Stimulated activated naive CD8-positive, alpha-beta T cell treated with anti-CD3 and anti-CD28 coated beads, Interleukin-15, amount 100 ng/mL, for 72 hours (primary cell): ENCODE measurements around the gene GNG8.
A peak's percentile ranks its signal among the peaks of the same experiment; 100 is the strongest.

ENCODE experiments used
- ATAC-seq: fragments of 150-1000 bp; cut with Tn5 transposase; 2 replicates; pipeline ENCODE4 v1.10.0; 2021; ENCODE audit warnings: mild to moderate bottlenecking, moderate library complexity
- DNase-seq, 2 donors: peaks; one replicate each; pipeline ENCODE4 v3.0.0; 2021 to 2022
- H3K27ac Mint-ChIP-seq, 2 donors: one replicate each; pipeline ENCODE4 v1.8.0; 2022; ENCODE audit warnings: mild to moderate bottlenecking in 2 of 2, mixed read lengths in 2 of 2, moderate library complexity in 2 of 2
- H3K27me3 Mint-ChIP-seq: one replicate; pipeline ENCODE4 v1.8.0; 2022; ENCODE audit warnings: mixed read lengths
- H3K4me1 Mint-ChIP-seq: one replicate; pipeline ENCODE4 v1.8.0; 2022; ENCODE audit warnings: mild to moderate bottlenecking, mixed read lengths
- H3K4me3 Mint-ChIP-seq, 2 donors: one replicate each; pipeline ENCODE4 v1.8.0; 2022; ENCODE audit warnings: mild to moderate bottlenecking in 2 of 2, mixed read lengths in 2 of 2, moderate library complexity in 1 of 2
- H3K9me3 Mint-ChIP-seq, 2 donors: one replicate each; pipeline ENCODE4 v1.8.0; 2022; ENCODE audit warnings: mixed read lengths in 2 of 2

Gene GNG8

DNA sequence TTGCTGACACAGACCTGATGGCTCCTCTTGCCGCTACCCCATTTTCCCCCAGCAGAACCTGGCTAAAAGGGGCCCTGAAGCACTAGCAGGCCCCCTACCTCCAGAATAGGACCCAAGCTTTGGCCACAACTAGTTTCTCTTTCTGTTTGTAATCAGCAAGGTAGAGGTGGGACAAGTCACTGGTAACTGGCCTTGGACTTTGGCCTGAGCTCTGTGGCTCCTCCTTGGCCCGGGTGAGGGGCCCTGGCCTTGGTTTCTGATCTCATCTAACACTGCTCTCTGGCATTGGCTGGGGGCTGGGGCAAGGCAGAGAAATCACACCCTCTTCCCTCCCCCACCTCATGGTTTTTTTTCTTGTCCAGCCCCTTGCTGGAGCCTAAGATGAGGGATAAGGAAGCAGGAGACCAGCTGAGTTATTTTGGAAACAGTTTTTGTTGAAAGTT lies 32.8 kb downstream of the GNG8 start:
- H3K9me3 Mint-ChIP-seq, result peaks cover 9 to 12% of the 10 kb centered on the region in 2 donors
- peak overlapping the region; percentile 47 to 96 for H3K27ac Mint-ChIP-seq
- peaks cover 75% of the 10 kb centered on the region for H3K4me1 Mint-ChIP-seq
- H3K27me3 Mint-ChIP-seq, result no peaks in the 10 kb centered on the region
- no peak for ATAC-seq
- DNase-seq, result no peak
- peak overlapping the region; percentile 99 to 100 for H3K4me3 Mint-ChIP-seq

DNA sequence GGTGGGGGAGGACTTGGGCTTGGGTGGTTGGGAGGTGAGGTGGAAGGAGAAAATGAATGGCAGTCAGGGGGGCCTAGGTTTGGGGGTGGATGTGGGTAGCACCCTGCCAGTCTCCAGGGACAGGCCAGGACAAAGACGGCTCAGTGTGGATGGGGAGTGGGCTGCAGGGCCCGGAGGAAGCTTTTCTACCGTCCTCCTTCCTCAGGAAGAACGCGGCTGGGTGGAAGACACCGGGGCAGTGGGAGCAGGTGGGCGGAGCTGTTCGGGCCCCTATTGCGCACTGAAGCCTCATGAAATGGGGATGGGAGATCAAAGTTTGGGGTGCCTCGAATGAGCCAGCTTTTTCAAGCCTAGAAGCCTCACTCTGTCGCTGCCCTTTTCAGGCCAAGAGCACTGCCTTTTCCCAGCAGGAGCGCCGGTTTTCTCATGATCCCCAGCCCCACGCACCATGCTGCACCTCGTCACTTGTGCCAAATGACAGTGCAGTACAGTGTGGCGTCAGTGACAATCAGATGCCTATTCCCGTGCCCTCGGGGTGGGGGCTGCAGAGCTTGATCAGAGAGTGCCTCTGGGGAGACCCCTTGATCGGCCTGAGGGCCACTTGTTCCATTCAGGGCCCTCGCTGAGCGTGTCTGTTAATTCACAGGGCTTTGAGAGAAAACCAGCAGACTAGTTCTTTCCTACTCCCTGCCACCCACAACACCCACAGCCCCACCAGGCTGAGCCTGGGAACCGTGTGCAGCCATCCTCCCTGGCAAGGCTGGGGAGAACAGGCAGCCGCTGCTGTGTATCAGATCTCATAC lies 33.4 kb downstream of the GNG8 start:
- Mint-ChIP-seq H3K27me3 (no peaks in the 10 kb centered on the region), H3K4me1 (peaks cover 69% of the 10 kb centered on the region), H3K9me3 (peaks cover 12 to 14% of the 10 kb centered on the region in 2 donors)

DNA sequence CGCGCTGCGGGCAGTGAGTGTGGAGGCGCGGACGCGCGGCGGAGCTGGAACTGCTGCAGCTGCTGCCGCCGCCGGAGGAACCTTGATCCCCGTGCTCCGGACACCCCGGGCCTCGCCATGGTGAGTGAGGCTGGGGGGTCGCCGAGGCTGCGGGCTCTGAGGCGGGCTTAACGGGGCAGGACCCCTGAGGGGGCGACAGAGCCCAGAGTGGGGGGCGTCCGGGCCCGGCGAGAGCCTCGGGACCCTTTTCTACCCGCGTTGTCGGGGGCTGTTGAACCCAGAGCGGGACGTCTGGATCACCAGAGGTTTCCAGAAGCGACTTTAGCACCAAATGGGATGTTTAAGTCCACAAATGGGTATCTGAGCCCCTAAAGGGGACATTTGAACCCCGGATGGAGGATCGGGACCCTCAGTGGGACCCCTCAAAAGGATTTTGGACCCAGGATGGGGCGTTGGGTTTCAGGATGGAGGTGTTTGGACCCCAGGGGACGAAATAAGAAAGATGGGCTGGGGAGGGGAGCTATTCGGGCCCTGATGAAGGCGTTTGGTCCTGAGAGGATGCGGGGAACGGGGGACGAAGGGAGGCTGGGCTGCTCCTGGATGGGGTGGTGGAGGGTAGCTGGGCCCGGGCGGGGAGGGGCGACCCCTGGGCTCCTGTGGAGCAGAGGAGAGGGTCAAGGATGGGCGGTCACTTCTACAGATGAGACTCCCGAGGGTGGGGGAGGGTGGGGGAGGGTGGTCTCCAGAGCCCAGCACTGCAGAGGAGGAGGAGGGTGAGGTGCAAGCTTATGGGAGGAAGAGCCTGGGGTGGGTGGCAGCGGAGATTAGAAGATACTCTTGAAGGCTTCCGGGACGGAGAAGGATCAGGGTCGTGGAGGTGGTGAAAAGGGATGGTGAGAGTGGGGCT lies 34.4 kb downstream of the GNG8 start, which contains the start of gene CALM3:
CALM3 (plus strand) TSS at position 13 of the 907 bp plus-strand sequence; CDS start at position 118, 105 bp downstream.
- DNase-seq (no peak), ATAC-seq (no peak)
- Mint-ChIP-seq H3K4me3 (peak within 1 kb of the TSS; percentile 99 to 100), H3K27ac (peak within 1 kb of the TSS; percentile 100), H3K9me3 (peaks cover 12 to 14% of the 10 kb centered on the region in 2 donors), H3K4me1 (peaks cover 64% of the 10 kb centered on the region), H3K27me3 (no peaks in the 10 kb centered on the region)

More for the DNA sequence above, 33.4 kb downstream of the GNG8 start:
- ATAC-seq (peak; percentile 41), DNase-seq (peak; percentile 44 to 57)
- Mint-ChIP-seq H3K27ac (peak overlapping the region; percentile 89 to 96), H3K4me3 (peak overlapping the region; percentile 99 to 100)

DNA sequence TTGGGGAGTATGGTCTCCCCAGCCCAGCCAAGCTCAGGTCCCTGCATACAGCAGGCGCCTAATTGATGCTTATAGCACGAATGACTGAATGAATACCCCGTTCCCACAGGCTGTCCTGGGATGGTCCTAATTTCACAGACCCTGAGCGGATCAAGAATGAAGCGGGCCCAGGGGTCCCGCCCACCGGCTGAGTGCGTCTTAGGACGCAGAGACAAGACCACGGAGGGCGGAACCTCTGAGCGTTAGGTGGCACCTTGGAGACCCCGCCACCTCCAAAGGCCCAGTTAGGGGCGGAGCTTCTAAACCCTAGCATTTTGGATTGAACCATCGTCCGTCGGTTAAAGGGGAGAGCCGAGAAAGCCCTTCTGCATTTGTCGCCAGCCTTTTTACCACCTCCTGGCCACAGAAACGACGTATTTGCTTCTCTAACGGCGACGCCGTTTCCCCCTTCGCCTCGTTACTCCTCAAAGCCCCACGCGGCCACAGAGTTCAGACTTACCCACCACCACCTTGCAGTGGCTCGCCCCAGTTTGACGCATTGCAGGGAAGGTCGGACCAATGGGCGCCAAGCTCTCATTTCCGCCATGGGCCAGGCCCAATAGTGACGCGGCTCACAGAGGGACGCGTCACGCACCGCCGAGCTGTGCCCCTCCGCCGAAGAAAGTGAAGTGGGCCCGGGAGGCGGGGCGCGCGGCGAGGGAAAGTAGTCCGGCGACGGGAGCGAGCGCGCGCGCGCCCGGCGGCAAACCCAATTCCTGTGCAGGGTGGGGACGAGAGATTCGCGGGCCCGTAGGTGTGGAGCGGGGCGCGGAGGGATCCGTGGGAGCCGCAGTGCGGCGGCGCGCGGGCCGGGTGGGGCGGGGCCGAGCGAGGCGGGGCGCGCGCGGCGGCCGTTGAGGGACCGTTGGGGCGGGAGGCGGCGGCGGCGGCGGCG lies 35.4 kb downstream of the GNG8 start:
- Mint-ChIP-seq H3K27me3 (no peaks in the 10 kb centered on the region), H3K27ac (peak overlapping the region; percentile 100)

DNA sequence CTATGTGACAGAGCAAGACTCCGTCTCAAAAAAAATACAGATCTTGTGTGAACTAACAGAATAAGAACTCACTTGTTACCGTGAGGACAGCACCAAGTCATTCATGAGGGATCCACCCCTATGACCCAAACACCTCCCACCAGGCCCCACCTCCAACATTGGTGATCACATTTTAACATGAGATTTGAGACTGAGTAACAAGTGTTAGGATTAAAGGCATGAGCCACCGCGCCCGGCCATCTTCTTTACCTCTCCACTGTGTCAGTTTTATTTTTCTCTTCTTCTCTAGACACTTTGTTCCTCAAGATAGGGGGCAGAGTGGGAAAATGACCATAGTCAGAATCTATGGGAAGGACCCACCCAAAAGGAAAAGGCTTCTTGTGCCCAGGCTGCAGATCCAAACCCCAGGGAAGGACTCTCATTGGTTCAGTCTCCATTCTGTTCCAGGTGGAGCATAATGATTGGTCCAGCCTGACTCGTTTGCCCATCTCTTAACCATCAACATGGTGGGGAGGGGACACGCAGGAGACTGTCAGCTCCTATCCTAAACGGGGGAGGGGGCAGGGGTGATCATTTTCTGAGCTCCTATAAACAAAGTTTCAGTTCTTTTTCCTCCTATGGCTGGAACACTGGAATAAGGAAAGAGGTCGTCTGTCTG lies 36.2 kb downstream of the GNG8 start:
- peak overlapping the region; percentile 100 for H3K27ac Mint-ChIP-seq
- peak overlapping the region; percentile 99 to 100 for H3K4me3 Mint-ChIP-seq
- peaks cover 46% of the 10 kb centered on the region for H3K4me1 Mint-ChIP-seq
- ATAC-seq (no peak), DNase-seq (no peak)
- H3K9me3 Mint-ChIP-seq, result peaks cover 12 to 14% of the 10 kb centered on the region in 2 donors
- H3K27me3 Mint-ChIP-seq, result no peaks in the 10 kb centered on the region

More for the DNA sequence above, 35.4 kb downstream of the GNG8 start:
- Mint-ChIP-seq H3K9me3 (peaks cover 12 to 14% of the 10 kb centered on the region in 2 donors), H3K4me3 (peak overlapping the region; percentile 99 to 100), H3K4me1 (peaks cover 54% of the 10 kb centered on the region)
- ATAC-seq, result peak; percentile 90
- DNase-seq, result peak; percentile 99

DNA sequence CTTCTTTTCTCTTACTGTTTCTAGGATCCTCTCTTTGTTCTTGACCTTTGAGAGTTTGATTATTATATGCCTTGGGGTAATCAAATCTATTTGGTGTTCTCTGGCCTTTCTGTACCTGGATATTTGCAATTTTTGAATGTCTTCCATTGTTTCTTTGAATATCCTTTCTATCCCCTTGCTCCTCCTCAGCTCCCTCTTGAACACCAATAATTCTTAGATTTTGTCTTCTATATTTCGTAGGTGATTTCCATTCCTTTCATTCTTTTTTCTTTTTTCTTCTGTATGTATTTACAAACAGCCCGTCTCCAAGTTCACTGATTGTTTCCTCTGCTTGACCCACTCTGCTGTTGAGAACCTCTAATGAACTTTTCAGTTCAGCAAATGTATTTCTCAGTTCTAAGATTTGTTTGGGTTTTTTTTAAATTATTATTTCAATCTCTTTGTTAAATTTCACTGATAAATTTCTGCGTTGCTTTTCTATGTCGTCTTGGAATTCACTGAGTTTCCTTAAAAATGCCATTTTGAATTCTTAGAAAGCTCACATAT lies 37.6 kb downstream of the GNG8 start:
- peaks cover 32% of the 10 kb centered on the region for H3K4me1 Mint-ChIP-seq
- H3K4me3 Mint-ChIP-seq, result no peak overlapping the region
- no peak for DNase-seq
- no peak overlapping the region for H3K27ac Mint-ChIP-seq
- peaks cover 12 to 14% of the 10 kb centered on the region in 2 donors for H3K9me3 Mint-ChIP-seq
- no peak for ATAC-seq
- H3K27me3 Mint-ChIP-seq, result no peaks in the 10 kb centered on the region

DNA sequence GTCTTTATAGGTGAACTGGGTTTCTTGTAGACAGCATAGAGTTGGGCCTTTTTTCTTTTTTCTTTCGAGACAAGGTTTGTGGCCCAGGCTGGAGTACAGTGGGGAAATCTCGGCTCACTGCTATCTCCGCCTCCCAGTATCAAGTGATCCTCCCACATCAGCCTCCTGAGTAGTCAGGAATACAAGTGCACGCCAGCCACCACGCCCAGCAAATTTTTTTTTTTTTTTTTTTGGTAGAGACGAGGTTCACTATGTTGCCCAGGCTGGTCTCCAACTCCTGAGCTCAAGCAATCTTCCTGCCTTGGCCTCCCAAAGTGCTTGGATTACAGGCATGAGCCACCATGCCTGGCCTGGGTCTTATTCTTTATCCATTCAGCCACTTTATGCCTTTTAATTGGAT lies 40.0 kb downstream of the GNG8 start:
- no peak overlapping the region for H3K27ac Mint-ChIP-seq

DNA sequence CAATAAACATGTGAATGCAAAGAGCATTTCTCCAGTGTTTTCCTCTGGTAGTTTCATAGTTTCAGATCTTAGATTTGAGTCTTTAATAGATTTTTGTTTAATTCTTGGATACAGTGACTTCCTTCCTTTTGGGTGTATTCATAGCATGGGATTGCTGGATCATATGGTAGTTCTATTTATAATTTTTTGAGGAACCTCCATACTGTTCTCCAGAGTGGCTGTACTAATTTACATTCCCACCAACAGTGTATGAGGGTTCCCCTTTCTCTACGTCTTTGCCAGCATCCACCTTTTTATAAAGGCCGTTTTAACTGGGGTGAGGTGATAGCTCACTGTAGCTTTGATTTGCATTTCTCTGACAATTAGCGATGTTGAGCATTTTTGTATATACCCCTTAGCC lies 44.1 kb downstream of the GNG8 start:
- no peak for DNase-seq
- Mint-ChIP-seq H3K4me3 (no peak overlapping the region), H3K4me1 (no peaks in the 10 kb centered on the region), H3K27ac (no peak overlapping the region), H3K27me3 (no peaks in the 10 kb centered on the region), H3K9me3 (no peaks in the 10 kb centered on the region)
- ATAC-seq, result no peak

More for the DNA sequence above, 40.0 kb downstream of the GNG8 start:
- no peaks in the 10 kb centered on the region for H3K27me3 Mint-ChIP-seq
- H3K4me1 Mint-ChIP-seq, result peaks cover 16% of the 10 kb centered on the region
- DNase-seq, result no peak
- H3K4me3 Mint-ChIP-seq, result no peak overlapping the region
- no peak for ATAC-seq
- peaks cover 12 to 14% of the 10 kb centered on the region in 2 donors for H3K9me3 Mint-ChIP-seq

DNA sequence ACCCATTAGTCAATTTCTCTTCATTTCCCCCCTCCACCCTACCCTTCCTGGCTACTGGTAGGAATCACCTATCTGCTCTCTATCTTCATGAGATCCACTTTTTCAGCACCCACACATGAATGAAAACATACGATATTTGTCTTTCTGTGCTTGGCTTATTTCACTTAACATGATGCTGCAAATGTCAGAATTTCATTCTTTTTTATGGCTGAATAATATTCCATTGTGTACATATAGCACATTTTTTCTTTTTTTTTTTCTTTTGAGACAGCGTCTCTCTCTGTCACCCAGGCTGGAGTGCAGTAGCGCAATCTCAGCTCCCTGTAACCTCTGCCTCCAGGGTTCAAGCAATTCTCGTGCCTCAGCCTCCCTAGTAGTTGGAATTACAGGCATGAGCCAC lies 44.7 kb downstream of the GNG8 start:
- Mint-ChIP-seq H3K27me3 (no peaks in the 10 kb centered on the region), H3K27ac (no peak overlapping the region), H3K4me1 (no peaks in the 10 kb centered on the region)

DNA sequence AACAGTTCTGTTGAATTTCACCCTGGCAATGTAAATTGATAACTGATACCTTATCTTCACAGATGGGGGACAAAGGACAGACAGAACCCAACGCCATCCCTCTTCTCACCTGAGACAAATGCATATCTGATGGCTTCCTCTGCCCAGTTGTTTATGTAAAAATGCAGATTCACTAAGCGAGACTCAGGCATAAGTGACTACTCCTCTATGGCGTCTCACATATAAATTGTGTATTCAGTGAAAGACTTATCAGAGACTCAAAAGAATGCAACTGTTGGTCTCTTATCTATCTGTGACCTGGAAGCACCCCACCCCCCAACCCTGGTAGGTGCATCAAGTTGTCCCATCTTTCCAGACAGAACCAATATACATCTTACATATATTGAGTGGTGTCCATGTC lies 48.1 kb downstream of the GNG8 start:
- no peak for DNase-seq
- H3K4me3 Mint-ChIP-seq, result no peak overlapping the region
- H3K27ac Mint-ChIP-seq, result no peak overlapping the region
- ATAC-seq, result no peak
- H3K4me1 Mint-ChIP-seq, result peaks cover 6% of the 10 kb centered on the region
- no peaks in the 10 kb centered on the region for H3K9me3 Mint-ChIP-seq
- H3K27me3 Mint-ChIP-seq, result no peaks in the 10 kb centered on the region

More for the DNA sequence above, 44.7 kb downstream of the GNG8 start:
- DNase-seq (no peak), ATAC-seq (no peak)
- Mint-ChIP-seq H3K4me3 (no peak overlapping the region), H3K9me3 (no peaks in the 10 kb centered on the region)

DNA sequence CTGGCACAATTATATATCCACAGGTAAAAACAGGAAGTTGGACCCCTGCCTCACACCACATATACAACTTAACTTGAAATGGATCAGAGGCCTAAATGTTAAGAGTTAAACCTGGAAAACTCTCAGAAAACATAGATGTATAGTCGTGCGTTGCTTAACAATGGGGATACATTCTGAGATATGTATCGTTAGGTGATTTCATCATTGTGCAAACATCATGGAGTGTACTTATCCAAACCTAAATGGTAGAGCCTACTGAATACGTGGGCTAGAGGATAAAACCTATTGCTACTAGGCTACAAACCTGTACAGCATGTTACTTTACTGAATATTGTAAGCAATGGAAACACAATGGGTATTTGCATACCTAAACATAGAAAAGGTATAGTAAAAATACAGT lies 49.7 kb downstream of the GNG8 start:
- no peaks in the 10 kb centered on the region for H3K9me3 Mint-ChIP-seq
- H3K27me3 Mint-ChIP-seq, result no peaks in the 10 kb centered on the region
- H3K27ac Mint-ChIP-seq, result no peak overlapping the region
- no peak overlapping the region for H3K4me3 Mint-ChIP-seq
- DNase-seq, result no peak
- no peak for ATAC-seq
- H3K4me1 Mint-ChIP-seq, result peaks cover 6% of the 10 kb centered on the region

DNA sequence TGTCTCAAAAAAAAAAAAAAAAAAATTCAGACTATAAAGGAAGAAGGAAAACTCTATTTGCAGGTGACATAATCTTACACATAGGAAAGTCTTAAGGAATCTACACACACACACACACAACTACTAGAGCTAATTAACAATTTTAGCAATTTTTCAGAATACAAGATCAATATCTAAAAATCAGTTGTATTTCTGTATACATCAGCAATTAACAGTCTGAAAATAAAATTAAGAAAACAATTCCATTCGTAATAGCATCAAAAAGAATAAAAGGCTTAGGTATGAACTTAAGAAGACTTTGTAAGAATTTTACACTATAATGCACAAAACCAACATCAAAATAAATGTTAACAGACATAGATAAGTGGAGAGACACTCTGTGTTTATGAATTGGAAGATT lies 50.5 kb downstream of the GNG8 start:
- H3K27ac Mint-ChIP-seq, result no peak overlapping the region

More for the DNA sequence above, 50.5 kb downstream of the GNG8 start:
- H3K4me1 Mint-ChIP-seq, result peaks cover 6% of the 10 kb centered on the region
- no peak for DNase-seq
- H3K4me3 Mint-ChIP-seq, result no peak overlapping the region
- no peaks in the 10 kb centered on the region for H3K27me3 Mint-ChIP-seq
- no peaks in the 10 kb centered on the region for H3K9me3 Mint-ChIP-seq
- no peak for ATAC-seq
